IMR-90 (cell line): ENCODE data around the gene C16orf90. TPM values are rescaled to one million over a fixed set of nuclear protein-coding genes. Genes with fewer than 3 reads are reported as not detected.

Experiments used
- ATAC-seq: fragments of 200-7000 bp; cut with Tn5 transposase; 2 replicates; pipeline ENCODE4 v1.9.1; 2020; ENCODE audit warnings: low read depth, mild to moderate bottlenecking, moderate library complexity
- BruUV-seq: library from RNA; stranded (reverse); fragments of 400-500 nt; replicated peaks from 2 replicates; lab custom pipeline; 2021; lab: Mats Ljungman, UMichigan
- CTCF ChIA-PET: fragments of 300-600 bp; formaldehyde crosslinking; extraction: SDS; loops from one replicate; lab custom pipeline; 2021; ENCODE audit warnings: antibody characterized with exemption; lab: Yijun Ruan, JAX
- POLR2A ChIA-PET: fragments of 300-600 bp; sonication (Branson Sonifier 250); formaldehyde crosslinking; loops from one replicate; lab custom pipeline; 2022; ENCODE audit warnings: antibody characterized with exemption; ENCODE audit not compliant: unreplicated experiment; lab: Charles Lee
- DNase-seq: peaks from one replicate; pipeline ENCODE4 v3.0.0; 2013
- H2AFZ ChIP-seq: replicated peaks from 2 replicates; pipeline ENCODE3; 2013; ENCODE audit warnings: low read length, mild to moderate bottlenecking; ENCODE audit not compliant: poor library complexity
- H2AK5ac ChIP-seq: 2 replicates; pipeline ENCODE4 v1.6.1; 2013; ENCODE audit warnings: low read depth, low read length, inconsistent platforms
- H2AK9ac ChIP-seq: replicated peaks from 2 replicates; pipeline ENCODE3; 2013; ENCODE audit warnings: mild to moderate bottlenecking, low read depth, low read length, moderate library complexity; ENCODE audit not compliant: poor library complexity
- H2BK120ac ChIP-seq: 2 replicates; pipeline ENCODE4 v1.6.1; 2013; ENCODE audit warnings: low read depth, low read length, inconsistent platforms
- H2BK15ac ChIP-seq: 3 replicates; pipeline ENCODE4 v1.6.1; 2013; ENCODE audit warnings: low read depth, low read length, inconsistent platforms
- H2BK20ac ChIP-seq: 2 replicates; pipeline ENCODE4 v1.6.1; 2013; ENCODE audit warnings: low read depth, mild to moderate bottlenecking, inconsistent platforms, low read length, moderate library complexity
- H2BK5ac ChIP-seq: 2 replicates; pipeline ENCODE4 v1.6.1; 2013; ENCODE audit warnings: mild to moderate bottlenecking, low read depth, low read length, inconsistent platforms; ENCODE audit not compliant: poor library complexity, severe bottlenecking
- H3K14ac ChIP-seq: replicated peaks from 2 replicates; pipeline ENCODE4 v1.6.1; 2013; ENCODE audit warnings: low read depth, low read length, inconsistent platforms
- H3K18ac ChIP-seq: 2 replicates; pipeline ENCODE4 v1.6.1; 2013; ENCODE audit warnings: low read depth, low read length, control low read depth
- H3K23ac ChIP-seq: 2 replicates; pipeline ENCODE4 v1.6.1; 2013; ENCODE audit warnings: low read depth, low read length, inconsistent platforms
- H3K27ac ChIP-seq: 2 replicates; pipeline ENCODE4 v1.5.1; 2013; ENCODE audit warnings: mild to moderate bottlenecking, control low read depth, low read length; ENCODE audit not compliant: insufficient read depth
- H3K27me3 ChIP-seq: 2 replicates; pipeline ENCODE4 v1.6.1; 2013; ENCODE audit warnings: low read length; ENCODE audit not compliant: control insufficient read depth, insufficient read depth
- H3K36me3 ChIP-seq: 2 replicates; pipeline ENCODE4 v1.6.1; 2013; ENCODE audit warnings: low read length, mixed read lengths; ENCODE audit not compliant: control insufficient read depth, insufficient read depth
- H3K4ac ChIP-seq: 2 replicates; pipeline ENCODE4 v1.6.1; 2013; ENCODE audit warnings: low read depth, low read length, inconsistent platforms
- H3K4me1 ChIP-seq: 2 replicates; pipeline ENCODE4 v1.6.1; 2013; ENCODE audit warnings: low read length, mixed read lengths; ENCODE audit not compliant: control insufficient read depth, insufficient read depth
- H3K4me2 ChIP-seq: 2 replicates; pipeline ENCODE4 v1.6.1; 2013; ENCODE audit warnings: low read depth, mild to moderate bottlenecking, control low read depth, low read length, moderate library complexity
- H3K4me3 ChIP-seq: 2 replicates; pipeline ENCODE4 v1.5.1; 2013; ENCODE audit warnings: low read depth, mild to moderate bottlenecking, control low read depth, low read length, moderate library complexity; ENCODE audit not compliant: insufficient read depth
- H3K56ac ChIP-seq: 2 replicates; pipeline ENCODE4 v1.6.1; 2013; ENCODE audit warnings: low read length, inconsistent platforms; ENCODE audit not compliant: insufficient read depth; ENCODE audit errors: extremely low read depth
- H3K79me1 ChIP-seq, 2 experiments: 2 replicates each; pipeline ENCODE4 v1.6.1; 2013; ENCODE audit warnings: low read length in 2 of 2, inconsistent platforms in 1 of 2, low read depth in 1 of 2
- H3K9ac ChIP-seq: 2 replicates; pipeline ENCODE4 v1.6.1; 2013; ENCODE audit warnings: low read depth, low read length, control low read depth
- H3K9me1 ChIP-seq: 2 replicates; pipeline ENCODE4 v1.6.1; 2013; ENCODE audit warnings: low read length, inconsistent platforms; ENCODE audit not compliant: insufficient read depth
- H3K9me3 ChIP-seq: 2 replicates; pipeline ENCODE4 v1.6.1; 2013; ENCODE audit warnings: low read length; ENCODE audit not compliant: control insufficient read depth, insufficient read depth
- H4K20me1 ChIP-seq: 2 replicates; pipeline ENCODE4 v1.6.1; 2013; ENCODE audit warnings: low read length, inconsistent platforms; ENCODE audit not compliant: insufficient read depth
- H4K5ac ChIP-seq: 2 replicates; pipeline ENCODE4 v1.6.1; 2013; ENCODE audit warnings: mild to moderate bottlenecking, low read depth, low read length, control low read depth
- H4K8ac ChIP-seq, 2 experiments: 2 replicates each; pipeline ENCODE4 v1.6.1; 2013; ENCODE audit warnings: low read depth in 2 of 2, low read length in 2 of 2, control low read depth in 1 of 2, inconsistent platforms in 1 of 2
- H4K91ac ChIP-seq: 2 replicates; pipeline ENCODE4 v1.6.1; 2013; ENCODE audit warnings: low read depth, low read length, inconsistent platforms; ENCODE audit not compliant: insufficient read depth
- BHLHE40 ChIP-seq: fragments of 150-350 bp; IDR thresholded peaks from 2 replicates; pipeline ENCODE4 v1.6.1; 2016; ENCODE audit warnings: mild to moderate bottlenecking, low read depth, low read length
- CEBPB ChIP-seq: IDR thresholded peaks from 2 replicates; pipeline ENCODE4 v1.6.1; 2012; ENCODE audit warnings: low read depth, low read length, improper control_type of control experiment
- CHD1 ChIP-seq: IDR thresholded peaks from 2 replicates; pipeline ENCODE4 v1.6.1; 2012; ENCODE audit warnings: low read depth, low read length, improper control_type of control experiment
- CTCF ChIP-seq: conservative IDR thresholded peaks from 2 replicates; pipeline ENCODE4 v1.5.1; 2012; ENCODE audit warnings: mild to moderate bottlenecking, low read depth, low read length, improper control_type of control experiment
- ELK1 ChIP-seq: fragments of 150-350 bp; IDR thresholded peaks from 2 replicates; pipeline ENCODE4 v1.6.1; 2016; ENCODE audit warnings: low read depth, mild to moderate bottlenecking, low read length, moderate library complexity, borderline replicate concordance
- FOS ChIP-seq: fragments of 150-350 bp; IDR thresholded peaks from 2 replicates; pipeline ENCODE4 v1.6.1; 2016; ENCODE audit warnings: low read depth, low read length
- MAFK ChIP-seq: IDR thresholded peaks from 2 replicates; pipeline ENCODE4 v1.6.1; 2012; ENCODE audit warnings: low read depth, low read length, improper control_type of control experiment
- MAZ ChIP-seq: IDR thresholded peaks from 2 replicates; pipeline ENCODE4 v1.6.1; 2012; ENCODE audit warnings: low read depth, mild to moderate bottlenecking, low read length, improper control_type of control experiment, moderate library complexity, borderline replicate concordance
- MXI1 ChIP-seq: IDR thresholded peaks from 2 replicates; pipeline ENCODE4 v1.6.1; 2012; ENCODE audit warnings: low read depth, mild to moderate bottlenecking, low read length, moderate library complexity, borderline replicate concordance
- NFE2L2 ChIP-seq: fragments of 150-350 bp; IDR thresholded peaks from 2 replicates; pipeline ENCODE4 v1.6.1; 2016; ENCODE audit warnings: low read depth, mild to moderate bottlenecking, low read length
- POLR2A ChIP-seq: IDR thresholded peaks from 2 replicates; pipeline ENCODE4 v1.6.1; 2012; ENCODE audit warnings: mild to moderate bottlenecking, low read depth, low read length
- RAD21 ChIP-seq: IDR thresholded peaks from 2 replicates; pipeline ENCODE4 v1.6.1; 2012; ENCODE audit warnings: low read length, improper control_type of control experiment
- RCOR1 ChIP-seq: IDR thresholded peaks from 2 replicates; pipeline ENCODE4 v1.6.1; 2012; ENCODE audit warnings: mild to moderate bottlenecking, low read length, improper control_type of control experiment; ENCODE audit not compliant: insufficient replicate concordance
- RFX5 ChIP-seq: IDR thresholded peaks from 2 replicates; pipeline ENCODE4 v1.8.0; 2012; ENCODE audit warnings: low read depth, mild to moderate bottlenecking, low read length, moderate library complexity
- SMC3 ChIP-seq: fragments of 150-350 bp; IDR thresholded peaks from 2 replicates; pipeline ENCODE4 v1.6.1; 2016; ENCODE audit warnings: low read depth, mild to moderate bottlenecking, antibody characterized with exemption, low read length, moderate library complexity
- USF2 ChIP-seq: fragments of 150-350 bp; IDR thresholded peaks from 2 replicates; pipeline ENCODE4 v1.6.1; 2017; ENCODE audit warnings: mild to moderate bottlenecking, antibody characterized with exemption, low read length, low read depth
- WGBS, 2 experiments: methylation state at CpG; one replicate each; pipeline versions ENCODE4 v1.1.5 to v1.1.7; 2013; ENCODE audit warnings: missing lambda C conversion rate in 2 of 2; ENCODE audit not compliant: insufficient read length in 1 of 2; ENCODE audit errors: extremely low coverage in 2 of 2; 5-methylcytosine and 5-hydroxymethylcytosine counted together
- dilution Hi-C: fragments of 300-500 bp; cut with HindIII; formaldehyde crosslinking; loops from one replicate; pipeline ENCODE4 v1.14.3; 2018; ENCODE audit warnings: low sequenced_read_pairs; ENCODE audit not compliant: unreplicated experiment
- in situ Hi-C: fragments of 300-500 bp; cut with MboI; formaldehyde crosslinking; loops from 3 replicates; pipeline ENCODE4 v1.14.3; 2019; ENCODE audit warnings: low sequenced_read_pairs, inconsistent platforms, mixed read lengths
- intact Hi-C: fragments of 100-400 bp; cut with micrococcal nuclease; formaldehyde crosslinking; loops from 2 replicates; pipeline ENCODE4 v1.10.0; 2022
- polyA plus RNA-seq, 3 experiments: library from polyadenylated mRNA; depleted of rRNA; stranded (reverse); fragments of >200 nt; gene quantifications; 2 replicates each; pipeline ENCODE4 v1.2.3, GENCODE V29; 2012; ENCODE audit warnings: low replicate concordance in 1 of 3
- total RNA-seq: library from RNA; depleted of rRNA; stranded (reverse); fragments of >200 nt; gene quantifications from 2 replicates; pipeline ENCODE4 v1.2.3, GENCODE V29; 2012

C16orf90 gene
- total and polyA plus RNA-seq, 2 of the 4 experiments (the other 2 are of a cell fraction), result not detected

- no peak overlapping the region for H2AK9ac ChIP-seq
- ChIA-PET POLR2A (interaction anchor here (0.8 kb wide), 1 partner anchor 30 kb away, joined by 3 read pairs; the partner anchor contains the start of genes NAA60 and ZNF597), CTCF (no interaction called here)
- 96% methylated on average over 7 of the region's 16 CpGs; no CpG with 5 or more reads in 1 of the 2 experiments for WGBS, 2 experiments
- no peak overlapping the region for H4K91ac ChIP-seq
- H3K56ac ChIP-seq, result no peak overlapping the region
- H2BK5ac ChIP-seq, result no peak overlapping the region
- dilution Hi-C loops, result no loop called here
- H3K4ac ChIP-seq, result no peak overlapping the region
- DNase-seq (no peak), ATAC-seq (no peak)
- no peak overlapping the region for H2AK5ac ChIP-seq
- H4K5ac ChIP-seq, result no peak overlapping the region
- H3K18ac ChIP-seq, result no peak overlapping the region
- peaks cover 10% of the 10 kb centered on the region for H3K9me1 ChIP-seq
- no peak overlapping the region for H2BK120ac ChIP-seq
- H3K27me3 ChIP-seq, result no peaks in the 10 kb centered on the region
- H4K8ac ChIP-seq, result no peak overlapping the region
- no peaks in the 10 kb centered on the region for H3K9me3 ChIP-seq
- intact Hi-C loops, result no loop called here
- H3K79me1 ChIP-seq, result peaks cover 6 to 75% of the 10 kb centered on the region in 2 experiments
- no peak overlapping the region for H3K4me3 ChIP-seq
- TF ChIP-seq CHD1, result no peak
- no peak for TF ChIP-seq MXI1
- TF ChIP-seq ELK1, result no peak
- TF ChIP-seq FOS, result no peak
- TF ChIP-seq SMC3, result no peak
- TF ChIP-seq MAFK, result no peak
- no peak for TF ChIP-seq USF2
- no peak for TF ChIP-seq RFX5
- TF ChIP-seq NFE2L2, result no peak
- no peak for TF ChIP-seq CTCF
- TF ChIP-seq RCOR1, result no peak
- no peak for TF ChIP-seq CEBPB
- TF ChIP-seq BHLHE40, result no peak
- TF ChIP-seq RAD21, result no peak
- TF ChIP-seq POLR2A, result no peak
- no peak for TF ChIP-seq MAZ
- peaks cover 8% of the 10 kb centered on the region; the same call in 1 of the 2 replicates for H3K36me3 ChIP-seq
- no TSS peak for BruUV-seq
- no peak overlapping the region for H3K4me2 ChIP-seq
- no peaks in the 10 kb centered on the region for H3K4me1 ChIP-seq
- H2BK15ac ChIP-seq, result no peak overlapping the region
- no peak overlapping the region for H3K9ac ChIP-seq
- H3K23ac ChIP-seq, result no peak overlapping the region
- peaks cover 78% of the 10 kb centered on the region for H4K20me1 ChIP-seq
- in situ Hi-C loops, result no loop called here
- H2BK20ac ChIP-seq, result no peak overlapping the region
- H3K14ac ChIP-seq, result no peak overlapping the region
- H2AFZ ChIP-seq, result no peak overlapping the region
- H3K27ac ChIP-seq, result no peak overlapping the region
Measured at GRCh38 chr16:3474136-3474779, 21.0 kb downstream of the C16orf90 start.
